Caco-2 (cell line): ENCODE measurements around the gene FIGNL1. TPM values are rescaled to one million over a fixed set of nuclear protein-coding genes. Genes with fewer than 3 reads are reported as not detected.
A peak's percentile ranks its signal among the peaks of the same experiment; 100 is the strongest.

ENCODE experiments used
- BruUV-seq: library from RNA; stranded (reverse); fragments of 400-500 nt; replicated peaks from 2 replicates; lab custom pipeline; 2021; lab: Mats Ljungman, UMichigan
- CTCF ChIA-PET: fragments of 300-600 bp; sonication (Branson Sonifier 250); formaldehyde crosslinking; loops from one replicate; lab custom pipeline; 2022; ENCODE audit warnings: antibody characterized with exemption; lab: Charles Lee
- POLR2A ChIA-PET: fragments of 300-600 bp; sonication (Branson Sonifier 250); formaldehyde crosslinking; loops from one replicate; lab custom pipeline; 2022; ENCODE audit warnings: antibody characterized with exemption; lab: Charles Lee
- DNase-seq, 2 experiments: peaks; one replicate each; pipeline versions ENCODE4 v3.0.0 to v3.0.0-alpha.2; 2020 to 2022
- H3K27me3 ChIP-seq: replicated peaks from 2 replicates; pipeline ENCODE4 v1.6.0; 2011; ENCODE audit warnings: low read length; ENCODE audit not compliant: control insufficient read depth, insufficient read depth
- H3K36me3 ChIP-seq: 2 replicates; pipeline ENCODE4 v1.5.1; 2011; ENCODE audit warnings: low read length; ENCODE audit not compliant: control insufficient read depth, insufficient read depth
- H3K4me1 ChIP-seq: fragments of 250-450 bp; sonication (Bioruptor Pico); 2 replicates; pipeline ENCODE4 v1.5.1; 2020; ENCODE audit warnings: mild to moderate bottlenecking
- H3K4me3 ChIP-seq: 2 replicates; pipeline ENCODE4 v1.5.1; 2011; ENCODE audit warnings: low read depth, mild to moderate bottlenecking, control low read depth, low read length
- H3K9me3 ChIP-seq: fragments of 250-450 bp; sonication (Bioruptor Pico); 2 replicates; pipeline ENCODE4 v1.5.1; 2020; ENCODE audit warnings: mild to moderate bottlenecking, moderate library complexity
- H3K27ac Mint-ChIP-seq: one replicate; pipeline ENCODE4 v1.8.0; 2022; ENCODE audit warnings: mixed read lengths; ENCODE audit not compliant: unreplicated experiment
- H3K27me3 Mint-ChIP-seq: one replicate; pipeline ENCODE4 v1.8.0; 2022; ENCODE audit warnings: mixed read lengths; ENCODE audit not compliant: insufficient read depth, unreplicated experiment
- H3K36me3 Mint-ChIP-seq: one replicate; pipeline ENCODE4 v1.8.0; 2022; ENCODE audit warnings: mild to moderate bottlenecking, mixed read lengths; ENCODE audit not compliant: insufficient read depth, unreplicated experiment
- H3K4me1 Mint-ChIP-seq: one replicate; pipeline ENCODE4 v1.8.0; 2022; ENCODE audit warnings: low read depth, mixed read lengths; ENCODE audit not compliant: unreplicated experiment
- H3K4me3 Mint-ChIP-seq: one replicate; pipeline ENCODE4 v1.8.0; 2022; ENCODE audit warnings: mild to moderate bottlenecking, moderate library complexity, mixed read lengths; ENCODE audit not compliant: unreplicated experiment
- H3K9me3 Mint-ChIP-seq: one replicate; pipeline ENCODE4 v1.8.0; 2022; ENCODE audit warnings: mixed read lengths; ENCODE audit not compliant: unreplicated experiment
- intact Hi-C: fragments of 100-400 bp; cut with micrococcal nuclease; formaldehyde crosslinking; loops from one replicate; pipeline ENCODE4 v1.10.0; 2022; ENCODE audit not compliant: unreplicated experiment
- total RNA-seq: library from RNA; stranded (reverse); gene quantifications from 2 replicates; pipeline ENCODE4 v1.2.3, GENCODE V29; 2022
- TF ChIP-seq, protein P1 (sequence below), 2 experiments: fragments of 200-600 bp in 1 of 2; IDR thresholded peaks; 1 replicate in 1 of 2; 2 replicates in 1 of 2; pipeline versions ENCODE4 v1.5.1 to v1.8.0; 2011 to 2022; ENCODE audit warnings: antibody characterized with exemption in 1 of 2, control low read depth in 1 of 2, inconsistent platforms in 1 of 2, low read depth in 1 of 2, low read length in 1 of 2, mild to moderate bottlenecking in 1 of 2, moderate library complexity in 1 of 2; ENCODE audit not compliant: insufficient read depth in 1 of 2, severe bottlenecking in 1 of 2, unreplicated experiment in 1 of 2

Gene FIGNL1
- total RNA-seq, 1 experiment from 2014 or later = 47.2 TPM

DNA sequence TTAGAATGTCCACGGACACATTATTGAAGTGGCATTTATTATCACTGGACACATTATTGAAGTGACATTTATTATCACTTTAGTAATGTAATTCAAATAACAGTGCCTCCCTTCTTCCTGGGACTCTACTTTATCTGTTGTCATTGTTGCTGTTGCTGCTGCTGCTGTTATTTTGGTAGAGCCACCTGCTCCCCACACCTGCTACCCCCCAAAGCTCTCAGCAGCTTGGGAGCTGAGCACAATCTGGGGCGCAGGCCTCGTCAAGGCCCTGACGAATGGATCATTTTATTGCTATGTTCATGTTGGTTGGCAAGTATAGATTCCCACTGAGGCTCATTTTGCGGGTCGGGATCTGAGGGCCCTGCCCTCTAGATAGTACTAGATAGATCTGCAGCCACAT lies 24.8 kb downstream of the FIGNL1 start:
- peaks cover 30% of the 10 kb centered on the region for H3K4me1 ChIP-seq
- BruUV-seq = no TSS peak
- DNase-seq = no peak
- H3K27me3 ChIP-seq = no peaks in the 10 kb centered on the region
- ChIA-PET CTCF (no interaction called here), POLR2A (no interaction called here)
- Mint-ChIP-seq H3K27me3 (no peaks in the 10 kb centered on the region), H3K4me1 (peaks cover 35% of the 10 kb centered on the region), H3K36me3 (peaks cover 7% of the 10 kb centered on the region), H3K27ac (peak overlapping the region; percentile 78), H3K4me3 (no peak overlapping the region), H3K9me3 (no peaks in the 10 kb centered on the region)
- TF ChIP-seq, protein P1, sequence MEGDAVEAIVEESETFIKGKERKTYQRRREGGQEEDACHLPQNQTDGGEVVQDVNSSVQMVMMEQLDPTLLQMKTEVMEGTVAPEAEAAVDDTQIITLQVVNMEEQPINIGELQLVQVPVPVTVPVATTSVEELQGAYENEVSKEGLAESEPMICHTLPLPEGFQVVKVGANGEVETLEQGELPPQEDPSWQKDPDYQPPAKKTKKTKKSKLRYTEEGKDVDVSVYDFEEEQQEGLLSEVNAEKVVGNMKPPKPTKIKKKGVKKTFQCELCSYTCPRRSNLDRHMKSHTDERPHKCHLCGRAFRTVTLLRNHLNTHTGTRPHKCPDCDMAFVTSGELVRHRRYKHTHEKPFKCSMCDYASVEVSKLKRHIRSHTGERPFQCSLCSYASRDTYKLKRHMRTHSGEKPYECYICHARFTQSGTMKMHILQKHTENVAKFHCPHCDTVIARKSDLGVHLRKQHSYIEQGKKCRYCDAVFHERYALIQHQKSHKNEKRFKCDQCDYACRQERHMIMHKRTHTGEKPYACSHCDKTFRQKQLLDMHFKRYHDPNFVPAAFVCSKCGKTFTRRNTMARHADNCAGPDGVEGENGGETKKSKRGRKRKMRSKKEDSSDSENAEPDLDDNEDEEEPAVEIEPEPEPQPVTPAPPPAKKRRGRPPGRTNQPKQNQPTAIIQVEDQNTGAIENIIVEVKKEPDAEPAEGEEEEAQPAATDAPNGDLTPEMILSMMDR (IDR thresholded peaks at IDR 0.05; ENCODE audit: insufficient read depth in 1 of 2, low read depth in 1 of 2, low read length in 1 of 2, severe bottlenecking in 1 of 2, unreplicated experiment in 1 of 2) = no peak
- intact Hi-C loops = loop anchor here (5.0 kb wide), 1 partner anchor 102 kb away; no protein-coding TSS in a partner anchor
- H3K36me3 ChIP-seq = no peaks in the 10 kb centered on the region
- peaks cover 6% of the 10 kb centered on the region; the same call in 1 of the 2 replicates for H3K9me3 ChIP-seq
- H3K4me3 ChIP-seq = no peak overlapping the region

DNA sequence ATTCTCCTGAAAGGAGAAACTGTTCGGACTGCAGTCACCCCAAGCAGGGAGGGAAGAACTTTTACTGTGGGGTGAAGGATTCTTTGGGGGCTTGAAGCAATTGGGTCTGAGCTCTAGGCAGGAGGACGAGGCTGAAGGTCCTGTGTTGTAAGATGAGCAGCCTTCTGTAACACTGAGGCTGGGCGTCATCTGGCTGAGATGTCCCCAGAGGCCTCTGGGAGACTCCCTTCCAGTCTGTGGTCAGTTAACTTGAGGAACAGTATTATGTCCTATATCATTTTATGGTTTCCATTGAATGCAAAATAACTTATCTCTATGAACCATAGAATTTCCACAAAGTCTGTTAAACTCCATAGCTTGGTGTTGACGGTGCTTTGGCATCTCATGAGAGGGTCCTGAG lies 26.3 kb downstream of the FIGNL1 start:
- no TSS peak for BruUV-seq
- Histone ChIP-seq H3K9me3 (peaks cover 6% of the 10 kb centered on the region; the same call in 1 of the 2 replicates), H3K27me3 (no peaks in the 10 kb centered on the region), H3K36me3 (no peaks in the 10 kb centered on the region), H3K4me3 (no peak overlapping the region), H3K4me1 (peaks cover 29% of the 10 kb centered on the region)
- POLR2A ChIA-PET = no interaction called here
- Mint-ChIP-seq H3K9me3 (no peaks in the 10 kb centered on the region), H3K4me3 (no peak overlapping the region), H3K4me1 (peaks cover 35% of the 10 kb centered on the region), H3K27me3 (no peaks in the 10 kb centered on the region), H3K27ac (peak overlapping the region; percentile 50), H3K36me3 (peaks cover 7% of the 10 kb centered on the region)
- CTCF ChIA-PET = no interaction called here
- DNase-seq = no peak
- TF ChIP-seq, protein P1 (IDR thresholded peaks at IDR 0.05; ENCODE audit: insufficient read depth in 1 of 2, low read depth in 1 of 2, low read length in 1 of 2, severe bottlenecking in 1 of 2, unreplicated experiment in 1 of 2) = no peak
- intact Hi-C loops = no loop called here

DNA sequence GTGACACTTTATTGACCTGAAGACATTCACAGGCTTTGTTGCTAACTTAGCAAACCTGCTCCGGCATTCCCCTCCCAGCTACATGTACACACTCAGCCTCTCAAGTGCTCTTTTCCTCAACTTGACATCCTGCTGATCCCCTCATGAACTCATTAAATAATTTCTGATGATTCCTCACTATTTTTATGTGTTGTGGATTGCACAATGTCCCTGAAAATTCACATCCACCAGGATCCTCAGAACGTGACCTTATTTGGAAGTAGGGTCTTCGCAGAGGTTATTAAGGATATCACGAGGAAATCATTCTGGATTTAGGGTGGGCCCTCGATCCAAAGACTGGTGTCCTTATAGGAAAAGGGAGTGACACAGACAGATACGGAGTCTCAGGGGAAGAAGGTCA lies 27.3 kb downstream of the FIGNL1 start:
- peaks cover 19% of the 10 kb centered on the region for H3K4me1 ChIP-seq
- TF ChIP-seq, protein P1 (IDR thresholded peaks at IDR 0.05; ENCODE audit: insufficient read depth in 1 of 2, low read depth in 1 of 2, low read length in 1 of 2, severe bottlenecking in 1 of 2, unreplicated experiment in 1 of 2) = no peak
- no peaks in the 10 kb centered on the region for H3K36me3 ChIP-seq
- ChIA-PET POLR2A (no interaction called here), CTCF (no interaction called here)
- no TSS peak for BruUV-seq
- no peaks in the 10 kb centered on the region for H3K27me3 Mint-ChIP-seq
- no peak overlapping the region for H3K27ac Mint-ChIP-seq
- peaks cover 3% of the 10 kb centered on the region for H3K36me3 Mint-ChIP-seq
- intact Hi-C loops = no loop called here
- H3K9me3 Mint-ChIP-seq = no peaks in the 10 kb centered on the region
- H3K9me3 ChIP-seq = peaks cover 6% of the 10 kb centered on the region; the same call in 1 of the 2 replicates
- no peak overlapping the region for H3K4me3 ChIP-seq
- H3K4me3 Mint-ChIP-seq = no peak overlapping the region
- no peaks in the 10 kb centered on the region for H3K27me3 ChIP-seq
- peaks cover 31% of the 10 kb centered on the region for H3K4me1 Mint-ChIP-seq
- DNase-seq = no peak
